GM21576 (cell line): ENCODE results near the gene SETBP1.
"Not testable (repeated sequence)": the region's sequence is repeated elsewhere in the genome, so short reads cannot be mapped to it uniquely, and the experiment has no call there.

ENCODE experiments used
- ATAC-seq: cut with Tn5 transposase; IDR thresholded peaks from one replicate; pipeline ENCODE4 v1.9.1; 2021; ENCODE audit warnings: mild to moderate bottlenecking, moderate library complexity; ENCODE audit not compliant: unreplicated experiment

The SETBP1 gene

GRCh38 chr18:44786688-44787087, 106.0 kb downstream of the SETBP1 start:
- peak; percentile 75 for ATAC-seq

- ATAC-seq, result no peak
Measured at GRCh38 chr18:44788334-44788733, 107.6 kb downstream of the SETBP1 start.

- ATAC-seq, result no peak
Measured at GRCh38 chr18:44789710-44790109, 109.0 kb downstream of the SETBP1 start.

GRCh38 chr18:44790860-44791259, 110.2 kb downstream of the SETBP1 start:
- no peak for ATAC-seq

- no peak for ATAC-seq
Measured at GRCh38 chr18:44791520-44791919, 110.8 kb downstream of the SETBP1 start.

GRCh38 chr18:44792456-44793061, 111.9 kb downstream of the SETBP1 start:
- no peak for ATAC-seq

- ATAC-seq, result no peak
Measured at GRCh38 chr18:44793194-44793593, 112.5 kb downstream of the SETBP1 start.

- no peak for ATAC-seq
Measured at GRCh38 chr18:44793685-44794084, 113.0 kb downstream of the SETBP1 start.

- no peak for ATAC-seq
Measured at GRCh38 chr18:44795241-44795640, 114.6 kb downstream of the SETBP1 start.

GRCh38 chr18:44796429-44797428, 116.0 kb downstream of the SETBP1 start:
- ATAC-seq, result no peak

- ATAC-seq, result no peak
Measured at GRCh38 chr18:44798433-44799048, 117.9 kb downstream of the SETBP1 start.

GRCh38 chr18:44799382-44799906, 118.8 kb downstream of the SETBP1 start:
- peak; percentile 28 for ATAC-seq

- ATAC-seq, result peak; percentile 58
Measured at GRCh38 chr18:44799907-44800421, 119.3 kb downstream of the SETBP1 start.

GRCh38 chr18:44800766-44801165, 120.1 kb downstream of the SETBP1 start:
- not testable (repeated sequence) for ATAC-seq

GRCh38 chr18:44801781-44802180, 121.1 kb downstream of the SETBP1 start:
- ATAC-seq, result no peak

- ATAC-seq, result no peak
Measured at GRCh38 chr18:44802508-44802907, 121.8 kb downstream of the SETBP1 start.

- ATAC-seq, result no peak
Measured at GRCh38 chr18:44803019-44803650, 122.4 kb downstream of the SETBP1 start.

- no peak for ATAC-seq
Measured at GRCh38 chr18:44804033-44804432, 123.3 kb downstream of the SETBP1 start.

GRCh38 chr18:44805176-44805575, 124.5 kb downstream of the SETBP1 start:
- no peak for ATAC-seq

- ATAC-seq, result no peak
Measured at GRCh38 chr18:44805643-44806042, 125.0 kb downstream of the SETBP1 start.

GRCh38 chr18:44807766-44808165, 127.1 kb downstream of the SETBP1 start:
- ATAC-seq, result no peak
